ENCODE measurements around the gene DPP4. TPM values are rescaled to one million over a fixed set of nuclear protein-coding genes. Genes with fewer than 3 reads are reported as not detected.

Gene DPP4
- total and polyA plus RNA-seq, 2 donors, result 4.2 to 23.9 TPM

DNA sequence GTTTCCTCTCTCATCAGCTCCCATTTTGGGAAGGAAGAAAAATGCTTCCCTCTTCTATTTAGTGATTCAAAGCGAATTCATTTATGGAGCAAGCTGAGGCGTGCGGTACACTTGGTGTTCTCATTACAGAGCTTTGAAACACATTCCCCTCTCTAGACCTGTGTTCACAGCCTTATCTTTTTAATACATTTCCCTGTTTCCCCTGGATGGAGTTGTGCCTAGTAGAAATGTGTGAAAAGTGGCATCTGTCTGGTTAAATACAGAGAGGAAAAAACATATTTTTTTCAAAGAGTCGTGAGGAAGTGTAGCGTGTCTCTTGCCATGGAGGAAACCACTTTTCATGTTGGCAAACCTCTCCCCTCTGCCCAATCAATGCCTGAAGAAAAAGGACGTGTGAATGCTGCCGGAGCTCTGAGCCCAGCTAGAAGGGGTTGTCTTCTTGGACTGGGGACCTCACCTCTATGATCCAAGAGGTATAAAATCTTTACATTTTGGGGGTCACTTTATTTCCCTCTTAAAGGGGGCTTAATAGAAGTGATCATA lies 52.4 kb downstream of the DPP4 start:
- no peak for DNase-seq (ENCODE audit: low read depth in 6 of 9, low spot score in 9 of 9)
- Histone ChIP-seq H3K4me1 (ENCODE audit: control insufficient read depth in 2 of 2, insufficient read depth in 2 of 2, low read length in 2 of 2) (peaks cover 16% of the 10 kb centered on the region in 2 donors), H3K4me3 (ENCODE audit: low read length in 2 of 2) (no peak overlapping the region), H3K27me3 (ENCODE audit: control insufficient read depth in 2 of 2, insufficient read depth in 1 of 2, low read length in 1 of 2) (no peaks in the 10 kb centered on the region), H3K36me3 (ENCODE audit: control insufficient read depth in 2 of 2, insufficient read depth in 2 of 2, low read length in 1 of 2) (peaks cover 0 to 22% of the 10 kb centered on the region in 2 donors), H3K9me3 (ENCODE audit: control insufficient read depth in 2 of 2, insufficient read depth in 1 of 2, low read length in 1 of 2) (no peaks in the 10 kb centered on the region), H3K27ac (ENCODE audit: low read depth in 1 of 2, low read length in 1 of 2) (no peak overlapping the region)
- 71% methylated on average over 7 of the region's 7 CpGs for WGBS

DNA sequence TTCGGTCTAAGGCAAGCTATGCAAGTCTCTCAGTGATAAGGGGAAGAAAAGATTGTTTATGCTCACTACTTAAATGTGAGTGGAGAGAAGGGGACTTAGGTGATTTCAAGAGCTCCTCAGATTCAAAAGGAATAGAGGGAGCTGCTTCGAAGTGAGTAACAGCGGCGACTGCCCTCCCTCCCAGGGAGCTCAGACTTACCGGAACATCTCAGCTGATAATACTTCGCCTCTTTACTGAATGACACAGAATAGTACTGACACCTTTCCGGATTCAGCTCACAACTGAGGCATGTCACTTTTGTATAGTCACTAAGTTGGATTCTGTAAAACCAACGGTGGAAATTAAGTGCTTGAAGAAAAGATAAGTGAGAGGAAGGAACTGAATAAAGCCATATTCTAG lies 55.5 kb downstream of the DPP4 start:
- no peak for DNase-seq (ENCODE audit: low read depth in 6 of 9, low spot score in 9 of 9)
- Histone ChIP-seq H3K9me3 (ENCODE audit: control insufficient read depth in 2 of 2, insufficient read depth in 1 of 2, low read length in 1 of 2) (no peaks in the 10 kb centered on the region), H3K27me3 (ENCODE audit: control insufficient read depth in 2 of 2, insufficient read depth in 1 of 2, low read length in 1 of 2) (no peaks in the 10 kb centered on the region), H3K4me3 (ENCODE audit: low read length in 2 of 2) (no peak overlapping the region), H3K36me3 (ENCODE audit: control insufficient read depth in 2 of 2, insufficient read depth in 2 of 2, low read length in 1 of 2) (peaks cover 0 to 22% of the 10 kb centered on the region in 2 donors), H3K27ac (ENCODE audit: low read depth in 1 of 2, low read length in 1 of 2) (no peak overlapping the region), H3K4me1 (ENCODE audit: control insufficient read depth in 2 of 2, insufficient read depth in 2 of 2, low read length in 2 of 2) (peaks cover 16 to 17% of the 10 kb centered on the region in 2 donors)
- 92% methylated on average over 8 of the region's 8 CpGs for WGBS

DNA sequence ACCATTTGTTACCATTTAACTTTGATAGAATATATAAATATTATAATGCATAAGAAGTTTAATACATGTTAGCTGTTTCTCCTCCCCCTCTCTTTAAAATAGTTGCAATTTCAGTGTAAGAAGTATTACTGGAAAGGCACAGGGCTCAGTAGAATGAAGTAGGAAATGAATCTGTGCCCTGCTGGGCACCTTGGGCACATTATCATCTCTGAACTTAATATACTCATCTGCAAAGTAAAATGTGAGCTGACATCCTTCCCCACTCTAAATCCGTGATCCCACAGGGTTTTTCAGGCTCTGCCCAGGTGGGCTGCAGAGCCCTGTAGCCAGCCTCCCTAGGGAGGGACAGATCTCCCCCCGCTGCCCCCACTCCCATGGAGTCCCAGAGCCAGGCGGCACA lies 56.8 kb downstream of the DPP4 start:
- H3K27me3 ChIP-seq (ENCODE audit: control insufficient read depth in 2 of 2, insufficient read depth in 1 of 2, low read length in 1 of 2), result no peaks in the 10 kb centered on the region
- H3K4me1 ChIP-seq (ENCODE audit: control insufficient read depth in 2 of 2, insufficient read depth in 2 of 2, low read length in 2 of 2), result peaks cover 24 to 25% of the 10 kb centered on the region in 2 donors
- peaks cover 0 to 21% of the 10 kb centered on the region in 2 donors for H3K36me3 ChIP-seq (ENCODE audit: control insufficient read depth in 2 of 2, insufficient read depth in 2 of 2, low read length in 1 of 2)
- no peak overlapping the region for H3K4me3 ChIP-seq (ENCODE audit: low read length in 2 of 2)
- H3K9me3 ChIP-seq (ENCODE audit: control insufficient read depth in 2 of 2, insufficient read depth in 1 of 2, low read length in 1 of 2), result no peaks in the 10 kb centered on the region
- DNase-seq (ENCODE audit: low read depth in 6 of 9, low spot score in 9 of 9), result no peak
- 94% methylated on average over 3 of the region's 3 CpGs for WGBS
- H3K27ac ChIP-seq (ENCODE audit: low read depth in 1 of 2, low read length in 1 of 2), result no peak overlapping the region

DNA sequence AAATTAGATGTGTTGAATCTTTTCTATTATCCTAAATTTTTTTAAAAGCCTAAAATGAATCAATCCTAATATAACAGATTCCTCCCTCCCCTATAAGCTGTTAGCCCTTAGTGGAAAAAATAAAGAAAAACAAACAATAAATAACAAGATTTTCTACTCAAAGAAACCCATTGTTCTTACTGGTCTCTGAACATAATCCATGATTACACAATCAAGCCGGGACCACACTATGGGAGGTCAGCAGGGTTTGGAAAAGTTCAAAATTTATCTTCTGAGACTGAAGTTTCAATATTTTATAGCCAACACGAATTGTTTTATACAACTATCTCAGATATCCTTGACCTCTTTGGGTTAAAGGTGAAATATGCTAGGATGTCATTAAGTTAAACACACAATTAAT lies 57.9 kb downstream of the DPP4 start:
- no peak for DNase-seq (ENCODE audit: low read depth in 6 of 9, low spot score in 9 of 9)

DNA sequence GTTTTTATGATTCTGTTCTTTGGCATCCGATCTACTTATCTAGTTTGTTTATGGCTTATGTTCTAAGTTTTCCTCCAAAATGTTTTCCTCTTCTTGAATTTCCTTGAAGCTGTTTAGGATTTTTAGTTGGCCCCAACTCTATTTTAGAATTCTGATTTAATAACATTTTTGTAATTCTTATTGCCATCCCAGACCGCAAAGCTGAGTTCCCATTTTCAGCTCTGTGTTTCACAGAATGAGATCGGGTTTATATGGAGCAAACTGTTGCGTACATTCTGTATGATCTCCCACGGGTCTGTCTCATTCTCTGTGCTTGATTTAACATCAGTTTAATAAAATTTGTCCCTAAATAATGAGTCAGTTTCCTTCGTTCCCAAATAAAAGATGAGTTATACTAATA lies 59.3 kb downstream of the DPP4 start:
- H3K9me3 ChIP-seq (ENCODE audit: control insufficient read depth in 2 of 2, insufficient read depth in 1 of 2, low read length in 1 of 2), result no peaks in the 10 kb centered on the region
- peaks cover 25 to 30% of the 10 kb centered on the region in 2 donors for H3K4me1 ChIP-seq (ENCODE audit: control insufficient read depth in 2 of 2, insufficient read depth in 2 of 2, low read length in 2 of 2)
- WGBS, result 96% methylated on average over 6 of the region's 6 CpGs
- DNase-seq (ENCODE audit: low read depth in 6 of 9, low spot score in 9 of 9), result no peak
- no peak overlapping the region for H3K4me3 ChIP-seq (ENCODE audit: low read length in 2 of 2)
- H3K36me3 ChIP-seq (ENCODE audit: control insufficient read depth in 2 of 2, insufficient read depth in 2 of 2, low read length in 1 of 2), result peaks cover 0 to 14% of the 10 kb centered on the region in 2 donors
- H3K27me3 ChIP-seq (ENCODE audit: control insufficient read depth in 2 of 2, insufficient read depth in 1 of 2, low read length in 1 of 2), result no peaks in the 10 kb centered on the region
- no peak overlapping the region for H3K27ac ChIP-seq (ENCODE audit: low read depth in 1 of 2, low read length in 1 of 2)

More for the DNA sequence above, 57.9 kb downstream of the DPP4 start:
- WGBS, result 97% methylated on average over 2 of the region's 2 CpGs
- H3K27ac ChIP-seq (ENCODE audit: low read depth in 1 of 2, low read length in 1 of 2), result no peak overlapping the region
- H3K27me3 ChIP-seq (ENCODE audit: control insufficient read depth in 2 of 2, insufficient read depth in 1 of 2, low read length in 1 of 2), result no peaks in the 10 kb centered on the region
- H3K4me1 ChIP-seq (ENCODE audit: control insufficient read depth in 2 of 2, insufficient read depth in 2 of 2, low read length in 2 of 2), result peaks cover 21 to 27% of the 10 kb centered on the region in 2 donors
- peaks cover 0 to 17% of the 10 kb centered on the region in 2 donors for H3K36me3 ChIP-seq (ENCODE audit: control insufficient read depth in 2 of 2, insufficient read depth in 2 of 2, low read length in 1 of 2)
- no peak overlapping the region for H3K4me3 ChIP-seq (ENCODE audit: low read length in 2 of 2)
- H3K9me3 ChIP-seq (ENCODE audit: control insufficient read depth in 2 of 2, insufficient read depth in 1 of 2, low read length in 1 of 2), result no peaks in the 10 kb centered on the region

DNA sequence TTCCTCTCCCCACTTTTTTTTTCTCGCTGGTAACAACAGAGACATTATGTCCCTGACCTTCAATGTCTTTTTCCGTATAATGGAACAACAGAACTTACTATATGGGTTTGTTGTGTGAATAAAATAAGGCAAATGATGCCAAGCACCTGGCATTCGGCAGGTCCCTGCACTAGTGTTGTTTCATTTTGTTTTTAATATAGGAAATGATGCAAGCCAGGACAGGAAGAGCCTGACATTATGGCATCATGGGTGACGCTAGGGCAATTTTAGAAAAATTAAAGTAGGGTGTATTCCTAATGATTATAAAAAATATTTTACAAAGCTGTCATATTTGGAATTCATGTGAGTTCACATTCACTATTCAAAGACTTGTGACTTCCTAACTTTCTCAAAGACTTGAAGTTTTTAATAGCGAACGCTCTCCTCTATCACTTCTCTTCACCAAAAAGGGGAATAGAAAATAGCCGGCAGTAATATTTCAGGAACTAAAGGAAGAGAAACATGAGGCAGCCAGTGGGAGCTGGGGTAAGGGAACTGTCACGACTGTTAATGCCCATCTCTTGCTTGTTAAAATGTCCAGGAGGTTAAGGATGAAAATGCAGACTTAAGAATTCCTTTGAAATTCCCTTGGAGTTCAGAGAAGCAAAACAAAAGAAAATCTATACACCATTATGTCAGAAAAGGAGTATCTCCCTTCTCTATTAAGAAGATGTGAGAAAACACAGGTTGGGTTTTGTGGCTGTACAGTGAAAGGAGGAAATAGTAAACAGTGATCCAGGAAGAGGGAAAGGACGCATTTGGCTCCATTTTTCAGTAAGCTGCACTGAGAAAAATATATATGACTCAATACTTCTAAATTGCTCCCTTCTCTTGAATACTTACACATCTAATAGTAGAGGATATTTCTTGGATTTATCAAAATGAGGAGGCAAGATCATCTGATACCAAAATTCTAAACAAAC lies 60.2 kb downstream of the DPP4 start:
- Histone ChIP-seq H3K36me3 (ENCODE audit: control insufficient read depth in 2 of 2, insufficient read depth in 2 of 2, low read length in 1 of 2) (peaks cover 0 to 12% of the 10 kb centered on the region in 2 donors), H3K9me3 (ENCODE audit: control insufficient read depth in 2 of 2, insufficient read depth in 1 of 2, low read length in 1 of 2) (no peaks in the 10 kb centered on the region), H3K27ac (ENCODE audit: low read depth in 1 of 2, low read length in 1 of 2) (peak overlapping the region; percentile 68 to 88), H3K27me3 (ENCODE audit: control insufficient read depth in 2 of 2, insufficient read depth in 1 of 2, low read length in 1 of 2) (no peaks in the 10 kb centered on the region), H3K4me3 (ENCODE audit: low read length in 2 of 2) (no peak overlapping the region), H3K4me1 (ENCODE audit: control insufficient read depth in 2 of 2, insufficient read depth in 2 of 2, low read length in 2 of 2) (peaks cover 25 to 30% of the 10 kb centered on the region in 2 donors)
- 74% methylated on average over 9 of the region's 9 CpGs for WGBS
- DNase-seq (ENCODE audit: low read depth in 6 of 9, low spot score in 9 of 9), result no peak

DNA sequence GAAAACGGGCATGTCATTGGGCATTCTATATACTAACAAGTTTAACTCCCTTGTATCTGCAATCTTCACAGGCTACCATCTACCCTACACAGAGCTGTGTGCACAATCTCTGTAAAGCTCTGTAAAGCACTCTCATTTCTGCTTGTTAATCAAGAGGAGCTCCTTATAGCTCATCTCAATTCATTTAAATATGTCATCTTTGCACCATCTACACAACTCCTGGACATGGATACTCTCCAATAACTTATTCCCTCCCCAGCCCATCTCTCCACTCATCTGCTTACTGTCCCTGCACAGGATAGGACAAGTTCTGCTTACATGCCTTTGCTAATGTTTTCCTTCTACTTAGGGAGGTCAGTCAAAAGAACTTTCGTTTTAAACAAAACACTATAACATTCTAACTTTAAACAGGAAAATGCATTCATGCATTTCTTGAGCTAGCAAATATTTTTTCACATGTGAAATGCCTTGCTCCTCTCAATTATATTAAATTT lies 61.4 kb downstream of the DPP4 start:
- peak in 1 of 9 donors; percentile 50 for DNase-seq (ENCODE audit: low read depth in 6 of 9, low spot score in 9 of 9)
- Histone ChIP-seq H3K9me3 (ENCODE audit: control insufficient read depth in 2 of 2, insufficient read depth in 1 of 2, low read length in 1 of 2) (no peaks in the 10 kb centered on the region), H3K27me3 (ENCODE audit: control insufficient read depth in 2 of 2, insufficient read depth in 1 of 2, low read length in 1 of 2) (no peaks in the 10 kb centered on the region), H3K4me1 (ENCODE audit: control insufficient read depth in 2 of 2, insufficient read depth in 2 of 2, low read length in 2 of 2) (peaks cover 25 to 30% of the 10 kb centered on the region in 2 donors), H3K36me3 (ENCODE audit: control insufficient read depth in 2 of 2, insufficient read depth in 2 of 2, low read length in 1 of 2) (peaks cover 0 to 5% of the 10 kb centered on the region in 2 donors), H3K27ac (ENCODE audit: low read depth in 1 of 2, low read length in 1 of 2) (peak overlapping the region; percentile 88 to 91), H3K4me3 (ENCODE audit: low read length in 2 of 2) (no peak overlapping the region)
- WGBS, result 58% methylated on average over 2 of the region's 2 CpGs

DNA sequence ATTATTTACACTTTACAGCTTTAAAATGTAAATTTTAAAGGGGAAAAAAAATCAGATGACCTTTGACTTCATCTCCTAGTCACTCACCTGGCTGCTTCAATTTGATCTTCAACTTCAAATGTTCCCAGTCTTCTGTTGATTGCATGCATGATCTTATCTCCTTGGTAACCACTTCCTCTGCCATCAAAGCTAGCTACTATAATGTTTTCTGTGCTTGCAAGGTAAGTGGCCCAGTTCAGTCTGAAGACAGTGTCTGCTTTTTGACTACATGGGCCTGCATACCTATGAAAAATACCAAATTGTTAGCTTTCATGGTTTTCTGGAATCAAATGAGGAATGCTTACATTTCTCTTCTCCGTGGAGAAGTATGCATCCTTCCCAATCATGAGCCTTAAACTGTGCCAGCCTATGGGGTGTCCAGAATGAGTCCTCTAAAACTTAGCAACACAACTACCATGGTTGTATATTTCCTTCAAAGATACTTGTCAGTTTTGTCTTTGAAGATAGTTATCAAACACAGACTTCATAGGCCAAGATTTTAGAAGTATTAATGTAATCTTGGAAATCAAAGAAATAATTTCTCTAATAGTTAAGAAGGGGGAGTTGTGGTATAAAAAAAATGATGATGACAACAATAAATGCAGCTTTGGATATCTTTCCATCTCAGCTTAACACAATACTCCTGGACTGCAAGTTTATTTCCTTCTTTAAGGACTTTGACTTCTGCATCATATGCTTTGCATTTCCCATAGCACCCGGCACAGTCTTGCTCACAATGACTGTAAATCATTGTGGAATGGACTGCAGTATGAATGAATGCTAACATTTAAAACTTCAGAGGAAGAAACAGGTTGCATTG lies 62.1 kb downstream of the DPP4 start:
- Histone ChIP-seq H3K27me3 (ENCODE audit: control insufficient read depth in 2 of 2, insufficient read depth in 1 of 2, low read length in 1 of 2) (no peaks in the 10 kb centered on the region), H3K9me3 (ENCODE audit: control insufficient read depth in 2 of 2, insufficient read depth in 1 of 2, low read length in 1 of 2) (no peaks in the 10 kb centered on the region), H3K4me1 (ENCODE audit: control insufficient read depth in 2 of 2, insufficient read depth in 2 of 2, low read length in 2 of 2) (peaks cover 25 to 30% of the 10 kb centered on the region in 2 donors), H3K4me3 (ENCODE audit: low read length in 2 of 2) (no peak overlapping the region), H3K36me3 (ENCODE audit: control insufficient read depth in 2 of 2, insufficient read depth in 2 of 2, low read length in 1 of 2) (no peaks in the 10 kb centered on the region), H3K27ac (ENCODE audit: low read depth in 1 of 2, low read length in 1 of 2) (peak overlapping the region; percentile 88 to 91)
- DNase-seq (ENCODE audit: low read depth in 6 of 9, low spot score in 9 of 9), result peak; percentile 65 to 96 (median 87)
- WGBS, result 54% methylated on average over 2 of the region's 2 CpGs

All from thymus (tissue), 11 donors.